ENCODE results near the gene GLCE. TPM values are rescaled to one million over a fixed set of nuclear protein-coding genes. Genes with fewer than 3 reads are reported as not detected.
"Not testable (repeated sequence)": the region's sequence is repeated elsewhere in the genome, so short reads cannot be mapped to it uniquely, and the experiment has no call there.

GLCE gene
- total RNA-seq, 1 experiment from 2014 or later, result 22.8 TPM

- Histone ChIP-seq H3K9me3 (ENCODE audit: control insufficient read depth, insufficient read depth, low read depth, low read length) (no peaks in the 10 kb centered on the region), H3K4me3 (ENCODE audit: low read depth in 2 of 2, low read length in 2 of 2) (no peak overlapping the region), H3K4me1 (ENCODE audit: control insufficient read depth, insufficient read depth, low read length) (no peaks in the 10 kb centered on the region), H3K27me3 (ENCODE audit: control insufficient read depth, insufficient read depth, low read length) (no peaks in the 10 kb centered on the region), H3K27ac (ENCODE audit: low read length) (no peak overlapping the region), H3K36me3 (ENCODE audit: control insufficient read depth, insufficient read depth, low read length) (no peaks in the 10 kb centered on the region)
- DNase-seq (ENCODE audit: low read depth, low spot score) (no peak), ATAC-seq (0 out of 2 replicates have a peak, but pooled peaks have one; percentile 64)
- no TSS peak for BruUV-seq (replicated peaks)
- in situ Hi-C loops (cut with HindIII; ENCODE audit: low pct_unique_long_range_greater_than_20kb, low sequenced_read_pairs), result no loop called here
- intact Hi-C loops (cut with micrococcal nuclease; ENCODE audit: unreplicated experiment), result no loop called here
- TF ChIP-seq CTCF (IDR thresholded peaks at IDR 0.05) (no peak), SIN3A (IDR thresholded peaks at IDR 0.05; ENCODE audit: borderline replicate concordance, insufficient read depth, low read depth, low read length) (no peak), POLR2AphosphoS5 (IDR thresholded peaks at IDR 0.05; ENCODE audit: low read depth, low read length) (no peak), TCF7L2 (IDR thresholded peaks at IDR 0.05; ENCODE audit: low read depth, low read length) (no peak), REST (IDR thresholded peaks at IDR 0.05; ENCODE audit: insufficient read depth in 1 of 2, low read depth in 2 of 2, low read length in 1 of 2) (no peak)
- ChIA-PET POLR2A (no interaction called here), CTCF (no interaction called here)
Observed at GRCh38 chr15:69289342-69290146, 129.1 kb downstream of the GLCE start.

GRCh38 chr15:69290346-69291164 is 130.1 kb downstream of the GLCE start:
- no peak for ATAC-seq
- Histone ChIP-seq H3K27ac (ENCODE audit: low read length) (no peak overlapping the region), H3K4me3 (ENCODE audit: low read depth in 2 of 2, low read length in 2 of 2) (no peak overlapping the region), H3K36me3 (ENCODE audit: control insufficient read depth, insufficient read depth, low read length) (no peaks in the 10 kb centered on the region), H3K27me3 (ENCODE audit: control insufficient read depth, insufficient read depth, low read length) (no peaks in the 10 kb centered on the region), H3K4me1 (ENCODE audit: control insufficient read depth, insufficient read depth, low read length) (no peaks in the 10 kb centered on the region), H3K9me3 (ENCODE audit: control insufficient read depth, insufficient read depth, low read depth, low read length) (no peaks in the 10 kb centered on the region)
- intact Hi-C loops (cut with micrococcal nuclease; ENCODE audit: unreplicated experiment) (no loop called here), in situ Hi-C loops (cut with HindIII; ENCODE audit: low pct_unique_long_range_greater_than_20kb, low sequenced_read_pairs) (no loop called here)
- ChIA-PET CTCF (no interaction called here), POLR2A (interaction anchor here (0.5 kb wide), 1 partner anchor 242 kb away, joined by 4 read pairs; no protein-coding TSS in a partner anchor)
- no peak for DNase-seq (ENCODE audit: low read depth, low spot score)
- no TSS peak for BruUV-seq (replicated peaks)
- no peak for TF ChIP-seq POLR2AphosphoS5 (IDR thresholded peaks at IDR 0.05; ENCODE audit: low read depth, low read length)
- TF ChIP-seq REST (IDR thresholded peaks at IDR 0.05; ENCODE audit: insufficient read depth in 1 of 2, low read depth in 2 of 2, low read length in 1 of 2), result no peak
- no peak for TF ChIP-seq TCF7L2 (IDR thresholded peaks at IDR 0.05; ENCODE audit: low read depth, low read length)
- TF ChIP-seq CTCF (IDR thresholded peaks at IDR 0.05), result no peak
- TF ChIP-seq SIN3A (IDR thresholded peaks at IDR 0.05; ENCODE audit: borderline replicate concordance, insufficient read depth, low read depth, low read length), result no peak

- POLR2A ChIA-PET; H3K36me3 ChIP-seq (ENCODE audit: control insufficient read depth, insufficient read depth, low read length); BruUV-seq (replicated peaks); H3K4me3 ChIP-seq (ENCODE audit: low read depth in 2 of 2, low read length in 2 of 2); in situ Hi-C loops (cut with HindIII; ENCODE audit: low pct_unique_long_range_greater_than_20kb, low sequenced_read_pairs); intact Hi-C loops (cut with micrococcal nuclease; ENCODE audit: unreplicated experiment); DNase-seq (ENCODE audit: low read depth, low spot score); H3K4me1 ChIP-seq (ENCODE audit: control insufficient read depth, insufficient read depth, low read length); H3K27me3 ChIP-seq (ENCODE audit: control insufficient read depth, insufficient read depth, low read length); ATAC-seq; H3K9me3 ChIP-seq (ENCODE audit: control insufficient read depth, insufficient read depth, low read depth, low read length); CTCF ChIA-PET; H3K27ac ChIP-seq (ENCODE audit: low read length): not testable (repeated sequence)
Observed at GRCh38 chr15:69291651-69292050, 131.2 kb downstream of the GLCE start.
